Thyroid gland (tissue), 4 donors: Measurements from ENCODE around the gene RAX. TPM values are rescaled to one million over a fixed set of nuclear protein-coding genes. Genes with fewer than 3 reads are reported as not detected.

Experiments
- DNase-seq, 2 donors: peaks; one replicate each; pipeline ENCODE4 v3.0.0-alpha.2; 2019
- H3K27ac ChIP-seq, 3 donors: fragments of 200-600 bp; sonication (generic); 1 replicate in 2 of 3; 2 replicates in 1 of 3; pipeline ENCODE4 v1.5.1; 2016 to 2019; ENCODE audit warnings: mild to moderate bottlenecking in 1 of 3, moderate library complexity in 1 of 3
- H3K27me3 ChIP-seq: fragments of 200-600 bp; sonication (generic); one replicate; pipeline ENCODE4 v1.5.1; 2019
- H3K36me3 ChIP-seq, 2 donors: fragments of 200-600 bp; sonication (generic); one replicate each; pipeline ENCODE4 v1.5.1; 2016 to 2019
- H3K4me1 ChIP-seq, 2 donors: fragments of 200-600 bp; sonication (generic); one replicate each; pipeline ENCODE4 v1.5.1; 2017 to 2019
- H3K4me3 ChIP-seq, 3 donors: fragments of 200-600 bp; sonication (generic); replicated peaks in 1 of 3; 1 replicate in 2 of 3; 2 replicates in 1 of 3; pipeline ENCODE4 v1.5.1; 2016; ENCODE audit warnings: mild to moderate bottlenecking in 1 of 3
- H3K9me3 ChIP-seq: fragments of 200-600 bp; sonication (generic); one replicate; pipeline ENCODE4 v1.5.1; 2017
- POLR2A ChIP-seq, 2 donors: fragments of 450-650 bp; IDR thresholded peaks; one replicate each; pipeline ENCODE4 v1.6.1; 2017; ENCODE audit warnings: antibody characterized with exemption in 2 of 2, mild to moderate bottlenecking in 2 of 2, moderate library complexity in 1 of 2
- WGBS, 2 donors: methylation state at CpG; one replicate each; pipeline ENCODE4 v1.1.5; 2017; 5-methylcytosine and 5-hydroxymethylcytosine counted together
- intact Hi-C: fragments of 100-400 bp; cut with DNase I; formaldehyde crosslinking; loops from one replicate; pipeline ENCODE4 v1.15.1; 2023
- total RNA-seq, 4 donors: library from RNA; depleted of rRNA; stranded (reverse); fragments of >200 nt; gene quantifications; one replicate each; pipeline ENCODE4 v1.2.3, GENCODE V29; 2016
- TF ChIP-seq, protein P1 (sequence below), 6 experiments: fragments of 200-600 bp in 3 of 6; fragments of 450-650 bp in 3 of 6; sonication (generic) in 3 of 6; IDR thresholded peaks; one replicate each; pipeline ENCODE4 v1.5.1; 2016 to 2019; ENCODE audit warnings: antibody characterized with exemption in 6 of 6, mild to moderate bottlenecking in 2 of 6, inconsistent platforms in 1 of 6, moderate library complexity in 1 of 6

Gene RAX
- total RNA-seq, 4 donors from 2014 or later = not detected

DNA sequence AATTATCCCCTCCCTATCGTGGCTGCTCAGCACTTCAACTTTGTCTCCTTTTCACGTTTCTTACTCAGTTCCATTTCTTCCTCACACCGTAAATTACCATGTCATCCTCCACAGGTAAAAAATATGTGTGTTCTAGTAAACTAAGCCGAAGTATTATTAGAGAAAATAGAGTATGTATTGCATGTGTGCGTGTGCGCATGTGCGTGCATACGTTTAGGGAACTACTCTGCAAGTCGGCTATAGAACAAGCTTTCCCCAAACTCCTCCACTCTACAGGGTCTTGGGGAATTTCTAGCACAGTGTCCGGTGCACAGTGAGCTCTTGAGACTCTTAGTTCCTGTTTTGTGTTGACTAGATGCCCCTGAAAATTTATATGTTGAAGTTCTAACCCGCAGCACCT is 9.1 kb upstream of the RAX start:
- no peaks in the 10 kb centered on the region for H3K36me3 ChIP-seq
- TF ChIP-seq, protein P1, sequence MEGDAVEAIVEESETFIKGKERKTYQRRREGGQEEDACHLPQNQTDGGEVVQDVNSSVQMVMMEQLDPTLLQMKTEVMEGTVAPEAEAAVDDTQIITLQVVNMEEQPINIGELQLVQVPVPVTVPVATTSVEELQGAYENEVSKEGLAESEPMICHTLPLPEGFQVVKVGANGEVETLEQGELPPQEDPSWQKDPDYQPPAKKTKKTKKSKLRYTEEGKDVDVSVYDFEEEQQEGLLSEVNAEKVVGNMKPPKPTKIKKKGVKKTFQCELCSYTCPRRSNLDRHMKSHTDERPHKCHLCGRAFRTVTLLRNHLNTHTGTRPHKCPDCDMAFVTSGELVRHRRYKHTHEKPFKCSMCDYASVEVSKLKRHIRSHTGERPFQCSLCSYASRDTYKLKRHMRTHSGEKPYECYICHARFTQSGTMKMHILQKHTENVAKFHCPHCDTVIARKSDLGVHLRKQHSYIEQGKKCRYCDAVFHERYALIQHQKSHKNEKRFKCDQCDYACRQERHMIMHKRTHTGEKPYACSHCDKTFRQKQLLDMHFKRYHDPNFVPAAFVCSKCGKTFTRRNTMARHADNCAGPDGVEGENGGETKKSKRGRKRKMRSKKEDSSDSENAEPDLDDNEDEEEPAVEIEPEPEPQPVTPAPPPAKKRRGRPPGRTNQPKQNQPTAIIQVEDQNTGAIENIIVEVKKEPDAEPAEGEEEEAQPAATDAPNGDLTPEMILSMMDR (IDR thresholded peaks at IDR 0.05) = no peak
- TF ChIP-seq POLR2A (IDR thresholded peaks at IDR 0.05) = no peak
- intact Hi-C loops = no loop called here
- 88 to 89% methylated on average over 11 of the region's 11 CpGs for WGBS, 2 donors
- no peak overlapping the region for H3K4me3 ChIP-seq
- H3K27ac ChIP-seq = no peak overlapping the region
- DNase-seq = no peak
- peaks cover 9% of the 10 kb centered on the region for H3K27me3 ChIP-seq
- no peaks in the 10 kb centered on the region for H3K4me1 ChIP-seq
- no peaks in the 10 kb centered on the region for H3K9me3 ChIP-seq

DNA sequence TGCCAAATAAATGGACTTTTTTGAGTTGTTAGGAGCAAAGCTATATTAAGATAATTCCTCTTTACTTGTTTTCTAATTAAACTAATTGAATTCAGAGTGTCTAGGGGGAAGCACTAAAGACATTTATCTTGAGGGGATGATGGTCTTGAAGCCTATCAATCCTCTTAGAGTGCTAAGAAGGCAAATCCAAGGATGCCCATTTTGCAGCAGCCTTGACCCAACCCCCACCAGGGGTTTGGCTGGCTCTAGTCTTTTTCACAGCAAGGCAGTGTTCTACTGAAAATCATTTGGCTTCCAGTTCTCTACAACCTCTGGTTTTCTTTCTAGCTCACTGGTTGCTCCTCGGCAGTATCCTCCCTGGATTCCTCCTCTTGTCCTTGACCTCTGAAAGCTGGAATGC is 6.5 kb upstream of the RAX start:
- WGBS, 2 donors = 44 to 69% methylated on average over 1 of the region's 1 CpG
- no peak for DNase-seq
- H3K4me1 ChIP-seq = no peaks in the 10 kb centered on the region
- TF ChIP-seq, protein P1 (IDR thresholded peaks at IDR 0.05) = no peak
- TF ChIP-seq POLR2A (IDR thresholded peaks at IDR 0.05) = no peak
- no peak overlapping the region for H3K27ac ChIP-seq
- H3K36me3 ChIP-seq = no peaks in the 10 kb centered on the region
- intact Hi-C loops = no loop called here
- peaks cover 16% of the 10 kb centered on the region for H3K27me3 ChIP-seq
- no peak overlapping the region for H3K4me3 ChIP-seq
- no peaks in the 10 kb centered on the region for H3K9me3 ChIP-seq

DNA sequence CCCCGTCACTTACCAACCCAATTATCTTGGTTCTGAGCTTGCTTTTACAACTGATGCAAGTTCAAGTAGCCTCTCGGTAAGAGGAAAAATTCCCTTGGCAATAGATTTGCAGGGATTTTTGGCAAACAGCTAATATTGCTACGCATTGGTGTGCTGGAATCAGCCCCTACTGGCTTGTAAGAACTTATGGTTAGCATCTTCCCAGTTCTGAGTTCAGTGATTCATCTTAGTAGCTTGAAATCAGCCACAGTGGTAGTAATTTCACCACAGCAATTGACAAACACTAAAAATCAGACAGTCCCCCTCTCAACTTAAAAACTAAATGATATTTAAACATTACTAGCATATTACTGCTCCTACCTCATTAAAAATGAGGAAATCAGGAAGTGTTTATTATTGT is 5.9 kb upstream of the RAX start:
- Histone ChIP-seq H3K36me3 (no peaks in the 10 kb centered on the region), H3K4me3 (no peak overlapping the region), H3K27me3 (peaks cover 22% of the 10 kb centered on the region), H3K4me1 (peaks cover 0 to 1% of the 10 kb centered on the region in 2 donors), H3K9me3 (no peaks in the 10 kb centered on the region), H3K27ac (no peak overlapping the region)
- intact Hi-C loops = no loop called here
- WGBS, 2 donors = 66 to 75% methylated on average over 3 of the region's 3 CpGs
- DNase-seq = no peak
- no peak for TF ChIP-seq POLR2A (IDR thresholded peaks at IDR 0.05)
- TF ChIP-seq, protein P1 (IDR thresholded peaks at IDR 0.05) = no peak

DNA sequence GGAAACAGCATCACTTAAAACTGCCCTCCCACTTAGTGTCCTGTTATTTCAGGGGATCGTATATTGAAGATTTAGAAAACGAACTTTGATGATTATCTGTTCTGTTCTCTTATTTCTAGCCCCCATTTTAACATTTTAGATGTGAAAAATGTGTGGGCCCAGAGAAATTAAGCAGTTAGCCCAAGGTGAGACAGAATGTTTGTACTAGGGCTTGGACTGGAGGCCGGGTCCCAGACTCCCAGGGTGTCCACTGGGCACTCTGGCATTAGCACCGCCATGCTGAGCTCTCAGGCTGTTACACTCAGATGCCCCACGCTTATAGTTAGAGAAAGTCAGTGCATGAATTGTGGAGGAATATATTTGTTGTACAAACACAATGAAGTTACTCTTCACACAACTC is 5.5 kb upstream of the RAX start:
- TF ChIP-seq POLR2A (IDR thresholded peaks at IDR 0.05) = no peak
- TF ChIP-seq, protein P1 (IDR thresholded peaks at IDR 0.05) = no peak
- 71 to 75% methylated on average over 5 of the region's 5 CpGs for WGBS, 2 donors
- intact Hi-C loops = no loop called here

DNA sequence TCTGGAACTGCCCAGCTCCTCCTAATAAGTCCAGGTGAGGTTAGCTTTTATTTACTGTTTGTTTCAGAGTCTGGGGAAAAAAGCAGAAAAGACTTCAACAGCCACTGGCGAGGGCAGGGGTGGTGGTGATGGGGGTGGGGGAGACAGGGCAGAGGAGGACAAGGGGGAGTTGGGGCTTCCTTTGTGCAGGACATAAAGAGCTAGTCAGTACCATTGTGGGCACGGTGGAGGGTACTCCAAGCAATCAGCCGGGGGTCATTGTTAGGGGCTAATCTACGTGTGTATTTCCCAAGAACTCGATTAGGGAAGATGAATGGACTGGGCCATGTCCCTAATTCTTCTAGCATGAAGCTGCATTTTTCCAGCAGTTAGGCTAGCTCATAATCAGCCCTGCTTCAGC is 2.8 kb upstream of the RAX start:
- peaks cover 10 to 23% of the 10 kb centered on the region in 2 donors for H3K4me1 ChIP-seq
- H3K4me3 ChIP-seq = no peak overlapping the region
- no peak for DNase-seq
- peaks cover 44% of the 10 kb centered on the region for H3K27me3 ChIP-seq
- WGBS, 2 donors = 33 to 39% methylated on average over 5 of the region's 5 CpGs
- intact Hi-C loops = no loop called here
- H3K9me3 ChIP-seq = no peaks in the 10 kb centered on the region
- TF ChIP-seq POLR2A (IDR thresholded peaks at IDR 0.05) = no peak
- TF ChIP-seq, protein P1 (IDR thresholded peaks at IDR 0.05) = no peak
- no peaks in the 10 kb centered on the region for H3K36me3 ChIP-seq
- no peak overlapping the region for H3K27ac ChIP-seq

More for the DNA sequence above, 5.5 kb upstream of the RAX start:
- Histone ChIP-seq H3K4me3 (no peak overlapping the region), H3K9me3 (no peaks in the 10 kb centered on the region), H3K27ac (no peak overlapping the region), H3K36me3 (no peaks in the 10 kb centered on the region), H3K27me3 (peaks cover 26% of the 10 kb centered on the region), H3K4me1 (peaks cover 1 to 5% of the 10 kb centered on the region in 2 donors)
- DNase-seq = no peak
